Ovary (tissue), 9 donors: ENCODE measurements around the gene SYCP2L. TPM values are rescaled to one million over a fixed set of nuclear protein-coding genes. Genes with fewer than 3 reads are reported as not detected.
"Not testable (repeated sequence)": the region's sequence is repeated elsewhere in the genome, so short reads cannot be mapped to it uniquely, and the experiment has no call there.

Experiments
- DNase-seq, 5 donors: peaks; one replicate each; pipeline ENCODE4 v3.0.0-alpha.2; 2019 to 2020
- H3K27ac ChIP-seq, 2 donors: fragments of 200-600 bp; one replicate each; pipeline versions ENCODE4 v1.5.1 to v1.8.0; 2019 to 2022
- H3K27me3 ChIP-seq: fragments of 200-600 bp; one replicate; pipeline ENCODE4 v1.8.0; 2022
- H3K36me3 ChIP-seq: fragments of 200-600 bp; sonication (generic); one replicate; pipeline ENCODE4 v1.5.1; 2019
- H3K4me1 ChIP-seq: one replicate; pipeline ENCODE4 v1.8.1; 2013; ENCODE audit warnings: mild to moderate bottlenecking, moderate library complexity; ENCODE audit not compliant: insufficient read depth
- H3K4me3 ChIP-seq: fragments of 200-600 bp; sonication (generic); one replicate; pipeline ENCODE4 v1.5.1; 2017
- H3K9me3 ChIP-seq, 2 donors: fragments of 200-600 bp in 1 of 2; sonication (generic) in 1 of 2; one replicate each; pipeline versions ENCODE4 v1.5.1 to v1.8.1; 2013 to 2019; ENCODE audit warnings: mild to moderate bottlenecking in 1 of 2, moderate library complexity in 1 of 2
- EP300 ChIP-seq: sonication (generic); formaldehyde crosslinking; IDR thresholded peaks from one replicate; pipeline ENCODE4 v1.6.1; 2017; ENCODE audit warnings: antibody characterized with exemption
- POLR2A ChIP-seq: fragments of 450-650 bp; IDR thresholded peaks from one replicate; pipeline ENCODE4 v1.6.1; 2017; ENCODE audit warnings: antibody characterized with exemption, mild to moderate bottlenecking, moderate library complexity
- WGBS, 3 donors: extraction: QIAGEN DNeasy Blood & Tissue Kit in 1 of 3; methylation state at CpG; one replicate each; pipeline versions ENCODE4 v1.1.5 to v1.1.7; 2013 to 2017; 5-methylcytosine and 5-hydroxymethylcytosine counted together
- intact Hi-C, 4 donors: fragments of 100-400 bp; cut with DNase I; formaldehyde crosslinking; loops; one replicate each; pipeline versions ENCODE4 v1.11.0 to v1.15.1; 2022 to 2023
- polyA plus RNA-seq, 2 donors: library from polyadenylated mRNA; stranded (reverse); fragments of 200-250 nt in 1 of 2; fragments of 350-450 nt in 1 of 2; fragmentation: Illumina TruSeq in 1 of 2; extraction: RNeasy Lipid Tissue Mini Kit (QIAGEN cat#74804) in 1 of 2; gene quantifications; one replicate each; pipeline ENCODE4 v1.2.3, GENCODE V29; 2013 to 2014
- total RNA-seq, 7 donors: library from RNA; depleted of rRNA in 2 of 7; stranded (reverse); fragments of >200 nt in 2 of 7; fragmentation: NEBNext Ultra II Directional in 3 of 7; extraction: Animal tissue kit (Norgen Biotek cat#: 25700) in 3 of 7; gene quantifications; one replicate each; pipeline versions ENCODE4 v1.1.0 to v1.2.4, GENCODE V29; 2016 to 2023
- TF ChIP-seq, protein P1 (sequence below), 3 donors: fragments of 450-650 bp in 2 of 3; fragments of 200-600 bp in 1 of 3; IDR thresholded peaks; one replicate each; pipeline versions ENCODE4 v1.5.1 to v1.8.0; 2016 to 2022; ENCODE audit warnings: antibody characterized with exemption in 3 of 3, mild to moderate bottlenecking in 1 of 3
- donor health status: DM: no; HTN: no; CAD: no; lungs with moderate emphysema.
- donor health status: DM: no; HTN: no; CAD: no.
- donor health status: Bipolar disorder and iron deficiency.
- donor health status: DM: yes; HTN: yes; CAD: no.
- donor health status: DM: no; HTN: no; CAD: no.
- donor health status: DM: yes; HTN: yes; CAD: no.

SYCP2L gene
- total and polyA plus RNA-seq, 9 donors: 0.41 to 2.1 (median 1.2) TPM

DNA sequence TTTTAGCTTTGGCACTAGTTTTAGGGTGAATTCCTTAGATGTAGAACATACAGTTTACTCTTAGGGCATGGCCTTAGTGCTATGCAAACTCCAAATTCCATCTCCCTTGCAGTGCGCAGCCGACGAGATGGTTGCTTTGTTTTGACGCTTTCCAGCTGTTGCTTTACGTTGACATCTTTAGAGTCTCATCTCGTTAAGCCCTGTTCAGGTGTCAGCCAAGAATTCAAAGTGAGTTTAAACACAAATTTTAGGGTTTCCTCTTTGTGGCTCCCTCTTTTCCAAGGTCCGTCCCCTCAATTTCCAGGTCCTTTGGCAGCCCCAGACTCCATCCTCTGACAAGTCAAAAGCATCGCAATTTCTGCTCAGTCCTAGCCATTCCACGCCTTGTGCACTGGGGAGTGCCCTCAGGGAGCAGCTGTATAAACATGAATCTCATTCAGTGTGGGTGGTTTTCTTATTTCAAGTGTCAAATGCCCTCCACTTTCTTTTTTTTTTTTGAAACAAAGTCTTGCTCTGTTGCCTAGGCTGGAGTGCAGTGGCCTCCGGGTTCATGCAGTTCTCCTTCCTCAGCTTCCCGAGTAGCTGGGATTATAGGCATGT, 34.4 kb upstream of the SYCP2L start:
- no peaks in the 10 kb centered on the region for H3K36me3 ChIP-seq
- H3K27ac ChIP-seq: no peak overlapping the region
- H3K27me3 ChIP-seq: no peaks in the 10 kb centered on the region
- H3K4me1 ChIP-seq: no peaks in the 10 kb centered on the region
- intact Hi-C loops: no loop called here
- DNase-seq: no peak
- H3K9me3 ChIP-seq: no peaks in the 10 kb centered on the region
- no peak overlapping the region for H3K4me3 ChIP-seq
- 28 to 32% (median 28%) methylated on average over 11 of the region's 11 CpGs for WGBS, 3 donors
- no peak for TF ChIP-seq EP300
- no peak for TF ChIP-seq POLR2A
- TF ChIP-seq, protein P1, sequence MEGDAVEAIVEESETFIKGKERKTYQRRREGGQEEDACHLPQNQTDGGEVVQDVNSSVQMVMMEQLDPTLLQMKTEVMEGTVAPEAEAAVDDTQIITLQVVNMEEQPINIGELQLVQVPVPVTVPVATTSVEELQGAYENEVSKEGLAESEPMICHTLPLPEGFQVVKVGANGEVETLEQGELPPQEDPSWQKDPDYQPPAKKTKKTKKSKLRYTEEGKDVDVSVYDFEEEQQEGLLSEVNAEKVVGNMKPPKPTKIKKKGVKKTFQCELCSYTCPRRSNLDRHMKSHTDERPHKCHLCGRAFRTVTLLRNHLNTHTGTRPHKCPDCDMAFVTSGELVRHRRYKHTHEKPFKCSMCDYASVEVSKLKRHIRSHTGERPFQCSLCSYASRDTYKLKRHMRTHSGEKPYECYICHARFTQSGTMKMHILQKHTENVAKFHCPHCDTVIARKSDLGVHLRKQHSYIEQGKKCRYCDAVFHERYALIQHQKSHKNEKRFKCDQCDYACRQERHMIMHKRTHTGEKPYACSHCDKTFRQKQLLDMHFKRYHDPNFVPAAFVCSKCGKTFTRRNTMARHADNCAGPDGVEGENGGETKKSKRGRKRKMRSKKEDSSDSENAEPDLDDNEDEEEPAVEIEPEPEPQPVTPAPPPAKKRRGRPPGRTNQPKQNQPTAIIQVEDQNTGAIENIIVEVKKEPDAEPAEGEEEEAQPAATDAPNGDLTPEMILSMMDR (IDR thresholded peaks at IDR 0.05): no peak

DNA sequence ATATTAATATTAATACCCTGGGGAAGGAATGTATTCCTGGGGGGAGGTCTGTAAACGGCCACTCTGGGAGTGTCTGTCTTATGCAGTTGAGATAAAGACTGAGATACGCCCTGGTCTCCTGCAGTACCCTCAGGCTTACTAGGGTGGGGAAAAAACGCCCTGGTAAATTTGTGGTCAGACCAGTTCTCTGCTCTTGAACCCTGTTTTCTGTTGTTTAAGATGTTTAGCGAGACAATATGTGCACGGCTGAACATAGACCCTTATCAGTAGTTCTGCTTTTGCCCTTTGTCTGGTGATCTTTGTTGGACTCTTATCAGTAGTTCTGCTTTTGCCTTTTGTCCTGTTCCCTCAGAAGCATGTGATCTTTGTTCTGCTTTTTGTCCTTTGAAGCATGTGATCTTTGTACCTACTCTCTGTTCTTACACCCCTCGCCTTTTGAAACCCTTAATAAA, 33.0 kb upstream of the SYCP2L start:
- H3K36me3 ChIP-seq, H3K27ac ChIP-seq, DNase-seq, intact Hi-C loops, H3K4me1 ChIP-seq, H3K4me3 ChIP-seq, H3K27me3 ChIP-seq, H3K9me3 ChIP-seq: not testable (repeated sequence)
- WGBS, 3 donors: 89 to 93% (median 90%) methylated on average over 6 of the region's 6 CpGs

DNA sequence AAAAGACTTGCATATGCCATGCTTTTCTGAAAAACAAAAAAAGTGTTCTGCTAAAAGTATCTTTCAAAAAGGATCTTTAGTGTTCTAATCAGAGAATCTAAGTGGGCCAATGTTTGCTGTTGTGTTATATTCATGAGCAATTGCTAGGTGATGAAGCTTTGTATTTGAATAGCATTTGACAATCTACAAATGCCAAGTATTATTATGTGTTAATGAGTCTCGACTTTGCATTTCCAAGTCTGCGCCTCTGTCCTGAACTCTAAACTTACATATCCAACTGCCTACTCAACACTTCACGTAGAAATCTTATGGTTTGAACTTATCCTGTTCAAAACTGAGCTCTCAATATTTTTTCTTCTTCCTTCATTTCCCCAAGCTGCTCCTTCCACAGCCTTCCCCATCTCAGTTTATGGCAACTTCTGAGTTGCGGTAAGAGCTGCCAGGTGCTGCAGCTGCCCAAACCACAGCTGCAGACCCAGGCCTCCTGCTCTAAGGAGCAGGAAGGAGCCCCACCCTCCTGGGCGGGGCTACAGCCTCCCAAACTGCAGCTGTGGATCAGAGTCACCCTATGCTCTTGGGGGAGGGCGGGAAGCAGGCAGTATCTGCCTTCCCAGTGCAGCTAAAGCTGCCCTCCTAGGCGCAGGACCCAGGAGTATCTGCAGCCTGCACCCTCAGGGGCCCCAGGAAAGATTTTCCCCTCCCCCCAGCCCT, 31.8 kb upstream of the SYCP2L start:
- intact Hi-C loops: no loop called here
- no peak overlapping the region for H3K27ac ChIP-seq
- DNase-seq: no peak
- TF ChIP-seq, protein P1 (IDR thresholded peaks at IDR 0.05): no peak
- TF ChIP-seq EP300 (no peak), POLR2A (no peak)
- H3K36me3 ChIP-seq: no peaks in the 10 kb centered on the region
- H3K9me3 ChIP-seq: no peaks in the 10 kb centered on the region
- no peaks in the 10 kb centered on the region for H3K4me1 ChIP-seq
- no peaks in the 10 kb centered on the region for H3K27me3 ChIP-seq
- H3K4me3 ChIP-seq: no peak overlapping the region
- 80 to 91% (median 87%) methylated on average over 7 of the region's 7 CpGs for WGBS, 3 donors

DNA sequence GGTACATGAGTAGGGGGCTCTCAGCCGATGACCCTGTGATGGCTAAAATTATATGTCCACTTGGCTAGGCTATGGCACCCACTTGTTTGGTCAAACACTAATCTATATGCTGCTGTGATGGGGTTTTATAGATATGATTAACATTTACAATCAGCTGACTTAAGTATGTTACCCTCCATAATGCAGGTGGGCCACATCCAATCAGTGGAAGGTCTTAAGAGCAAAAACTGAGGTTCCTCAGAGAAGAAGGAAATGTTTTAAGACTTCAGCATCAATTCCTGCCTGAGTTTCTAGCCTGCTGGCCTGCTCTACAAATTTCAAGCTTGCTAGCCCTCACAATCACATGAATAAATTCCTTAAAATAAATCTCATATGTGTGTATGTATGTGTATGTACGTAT, 29.6 kb upstream of the SYCP2L start:
- no peak overlapping the region for H3K27ac ChIP-seq
- intact Hi-C loops: no loop called here
- DNase-seq: no peak
- H3K4me1 ChIP-seq: no peaks in the 10 kb centered on the region
- no peaks in the 10 kb centered on the region for H3K36me3 ChIP-seq
- WGBS, 3 donors: 94 to 96% (median 96%) methylated on average over 2 of the region's 2 CpGs
- H3K27me3 ChIP-seq: no peaks in the 10 kb centered on the region
- H3K4me3 ChIP-seq: no peak overlapping the region
- no peaks in the 10 kb centered on the region for H3K9me3 ChIP-seq
- TF ChIP-seq, protein P1 (IDR thresholded peaks at IDR 0.05): no peak
- TF ChIP-seq POLR2A: no peak
- TF ChIP-seq EP300: no peak

DNA sequence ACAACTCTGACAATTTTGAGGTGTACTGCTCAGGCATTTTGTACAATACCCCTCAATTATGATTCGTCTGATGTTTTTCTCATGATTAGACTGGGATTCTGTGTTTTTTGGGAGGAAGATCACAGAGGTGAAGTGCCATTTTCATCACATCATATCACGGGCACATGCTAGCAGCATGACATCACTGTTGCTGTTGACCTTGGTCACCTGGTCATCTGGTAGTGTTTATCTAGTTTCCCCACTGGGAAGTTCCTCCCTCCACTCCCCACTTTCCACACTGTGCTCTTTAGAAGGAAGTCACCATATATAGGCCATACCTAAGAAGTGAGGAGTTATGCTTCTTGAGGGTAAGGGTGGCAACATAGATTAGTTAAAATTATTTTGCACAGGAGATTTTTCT, 25.8 kb upstream of the SYCP2L start:
- Histone ChIP-seq H3K27ac (no peak overlapping the region), H3K9me3 (no peaks in the 10 kb centered on the region), H3K4me1 (no peaks in the 10 kb centered on the region), H3K4me3 (no peak overlapping the region), H3K36me3 (no peaks in the 10 kb centered on the region), H3K27me3 (no peaks in the 10 kb centered on the region)
- intact Hi-C loops: no loop called here
- WGBS, 3 donors: 65 to 86% (median 84%) methylated on average over 2 of the region's 2 CpGs
- DNase-seq: no peak
- TF ChIP-seq, protein P1 (IDR thresholded peaks at IDR 0.05): no peak
- TF ChIP-seq POLR2A: no peak
- TF ChIP-seq EP300: no peak
